GM19455 (cell line): ENCODE measurements around the gene IDH2.

ENCODE experiments used
- ATAC-seq: cut with Tn5 transposase; IDR thresholded peaks from one replicate; pipeline ENCODE4 v1.9.1; 2021; ENCODE audit not compliant: unreplicated experiment

The IDH2 gene

GRCh38 chr15:90044916-90045371, 57.3 kb downstream of the IDH2 start:
- no peak for ATAC-seq

- no peak for ATAC-seq
Observed at GRCh38 chr15:90044191-90044590, 58.1 kb downstream of the IDH2 start.

GRCh38 chr15:90043530-90044010, 58.7 kb downstream of the IDH2 start:
- ATAC-seq = no peak

GRCh38 chr15:90042766-90043529, 59.3 kb downstream of the IDH2 start:
- no peak for ATAC-seq

- no peak for ATAC-seq
Observed at GRCh38 chr15:90042356-90042755, 59.9 kb downstream of the IDH2 start.

- ATAC-seq = no peak
Observed at GRCh38 chr15:90040618-90041017, 61.6 kb downstream of the IDH2 start.

GRCh38 chr15:90039996-90040395, 62.3 kb downstream of the IDH2 start:
- ATAC-seq = no peak

GRCh38 chr15:90038632-90039095, 63.6 kb downstream of the IDH2 start:
- no peak for ATAC-seq

GRCh38 chr15:90037961-90038631, 64.2 kb downstream of the IDH2 start:
- no peak for ATAC-seq

- no peak for ATAC-seq
Observed at GRCh38 chr15:90037511-90037860, 64.8 kb downstream of the IDH2 start.

- no peak for ATAC-seq
Observed at GRCh38 chr15:90036806-90037510, 65.3 kb downstream of the IDH2 start.

GRCh38 chr15:90036343-90036742, 65.9 kb downstream of the IDH2 start:
- ATAC-seq = no peak

- no peak for ATAC-seq
Observed at GRCh38 chr15:90035840-90036230, 66.4 kb downstream of the IDH2 start.

- no peak for ATAC-seq
Observed at GRCh38 chr15:90035095-90035839, 67.0 kb downstream of the IDH2 start.

- ATAC-seq = no peak
Observed at GRCh38 chr15:90033448-90033847, 68.8 kb downstream of the IDH2 start.
